GM18507 (cell line): ENCODE data around the gene OSBPL9.
"Not testable (repeated sequence)": the region's sequence is repeated elsewhere in the genome, so short reads cannot be mapped to it uniquely, and the experiment has no call there.

Experiments used
- DNase-seq: peaks from one replicate; pipeline ENCODE4 v3.0.0; 2011; ENCODE audit warnings: low read depth; ENCODE audit not compliant: insufficient read length; ENCODE audit errors: extremely low spot score
- FAIRE-seq: peaks from 2 replicates; lab custom pipeline; 2011; peaks lifted over from hg19 to GRCh38; lab: Jason Lieb, UNC

OSBPL9 gene

DNA sequence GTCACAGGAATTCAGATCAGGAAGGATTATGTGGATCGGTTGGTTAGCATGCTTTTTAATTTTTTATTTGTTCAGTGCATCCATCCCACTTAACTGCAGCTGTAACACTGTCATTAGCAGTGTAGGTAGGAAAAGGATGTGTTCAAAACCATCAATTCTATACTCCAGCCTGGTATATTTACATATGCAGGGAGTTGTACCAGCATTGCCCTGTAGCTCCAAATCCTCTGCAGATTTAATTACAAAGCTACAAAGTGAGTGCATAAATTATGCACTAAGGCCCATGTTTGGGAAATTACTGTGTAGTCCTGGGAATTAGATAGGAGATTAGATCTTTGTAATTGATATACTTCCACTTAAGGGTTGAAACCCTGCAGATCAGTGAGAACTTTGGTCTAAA, 15.9 kb upstream of the OSBPL9 start:
- DNase-seq = no peak
- no peak for FAIRE-seq

DNA sequence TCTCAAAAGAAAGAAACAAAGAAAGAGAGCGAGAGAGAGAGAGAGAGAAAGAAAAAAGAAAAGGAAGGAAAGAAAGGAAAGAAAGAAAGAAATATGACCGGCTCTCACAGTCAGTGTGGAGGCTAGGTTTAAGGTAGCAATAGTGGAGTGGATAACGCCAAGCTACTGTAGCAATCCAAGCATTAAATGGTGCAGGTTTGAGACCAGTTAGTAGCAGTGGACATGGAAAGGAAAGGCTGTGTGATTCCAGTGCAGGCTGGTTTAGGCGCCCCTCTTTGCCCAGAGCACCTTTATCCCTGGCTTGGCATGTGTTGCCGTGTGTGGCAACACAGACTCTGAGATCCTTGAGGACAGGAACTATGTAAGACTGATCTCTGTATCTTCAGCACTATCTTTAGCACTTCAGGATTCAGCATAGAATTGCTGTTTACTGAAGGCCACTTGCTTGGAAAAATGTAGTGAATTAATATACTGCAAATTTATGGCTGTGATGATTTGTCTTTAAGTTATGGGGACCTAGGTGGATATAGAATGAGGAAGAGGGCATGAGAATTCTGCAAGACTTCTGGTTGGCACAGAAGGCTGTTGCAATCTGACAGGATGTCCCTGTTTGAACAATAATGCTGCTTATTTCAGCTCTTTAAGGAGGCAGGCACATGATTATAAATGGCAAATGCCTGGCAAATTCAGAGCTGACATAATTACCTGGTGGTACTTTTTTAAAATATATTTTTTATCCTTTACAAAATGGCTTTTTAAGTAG, 10.8 kb upstream of the OSBPL9 start:
- DNase-seq = no peak
- no peak for FAIRE-seq

DNA sequence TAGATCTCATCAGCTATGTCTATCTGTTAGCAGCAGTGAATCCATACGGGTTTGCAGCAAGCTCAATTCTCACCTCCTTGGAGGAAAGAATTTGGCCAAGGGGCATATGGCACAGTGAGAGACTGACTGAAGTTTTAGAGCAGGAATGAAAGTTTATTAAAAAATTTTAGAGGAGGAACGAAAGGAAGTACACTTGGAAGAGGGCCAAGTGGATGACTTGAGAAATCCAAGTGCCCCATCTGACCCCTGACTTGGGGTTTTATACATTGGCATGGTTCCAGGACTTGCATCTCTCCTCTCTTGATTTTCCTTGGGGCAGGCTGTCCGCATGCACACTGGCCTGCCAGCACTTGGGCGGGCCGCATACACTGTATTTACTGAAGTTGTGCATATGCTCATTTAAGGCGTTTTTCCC, 9.2 kb upstream of the OSBPL9 start:
- FAIRE-seq (no peak), DNase-seq (no peak)

DNA sequence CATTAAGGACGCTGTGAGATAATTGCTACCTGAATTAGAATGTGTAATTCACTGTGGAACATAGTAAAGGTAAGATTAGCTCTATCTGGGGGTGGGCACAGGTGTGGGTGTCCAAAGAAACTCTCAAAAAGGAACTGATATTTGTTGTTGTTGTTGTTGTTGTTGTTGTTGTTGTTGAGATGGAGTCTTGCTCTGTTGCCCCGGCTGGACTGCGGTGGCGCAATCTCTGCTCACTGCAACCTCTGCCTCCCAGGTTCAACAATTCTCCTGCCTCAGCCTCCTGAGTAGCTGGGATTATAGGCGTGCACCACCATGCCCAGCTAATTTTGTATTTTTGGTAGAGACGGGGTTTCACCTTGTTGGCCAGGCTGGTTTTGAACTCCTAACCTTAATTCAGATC, 6.8 kb upstream of the OSBPL9 start:
- FAIRE-seq, DNase-seq: not testable (repeated sequence)

DNA sequence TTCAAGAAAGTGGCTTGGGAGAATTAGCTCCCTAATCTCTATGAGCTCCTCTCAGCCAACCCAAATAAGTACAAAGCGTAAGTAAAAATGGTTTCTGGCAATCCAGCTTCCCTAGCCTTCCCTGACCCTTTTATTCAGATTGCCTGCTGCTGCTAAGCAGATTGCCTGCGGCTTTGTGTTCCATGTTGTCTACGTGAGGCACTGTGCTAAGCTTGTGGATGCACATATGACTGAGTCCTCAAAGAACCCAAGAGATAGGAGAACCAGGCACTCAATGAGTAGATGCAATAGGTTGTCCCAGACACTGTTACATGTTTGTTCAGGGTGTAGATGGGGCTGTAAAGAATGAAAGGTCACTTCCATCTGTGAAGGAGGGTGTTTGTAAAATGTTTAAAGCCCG, 6.3 kb upstream of the OSBPL9 start:
- DNase-seq = no peak
- no peak for FAIRE-seq

DNA sequence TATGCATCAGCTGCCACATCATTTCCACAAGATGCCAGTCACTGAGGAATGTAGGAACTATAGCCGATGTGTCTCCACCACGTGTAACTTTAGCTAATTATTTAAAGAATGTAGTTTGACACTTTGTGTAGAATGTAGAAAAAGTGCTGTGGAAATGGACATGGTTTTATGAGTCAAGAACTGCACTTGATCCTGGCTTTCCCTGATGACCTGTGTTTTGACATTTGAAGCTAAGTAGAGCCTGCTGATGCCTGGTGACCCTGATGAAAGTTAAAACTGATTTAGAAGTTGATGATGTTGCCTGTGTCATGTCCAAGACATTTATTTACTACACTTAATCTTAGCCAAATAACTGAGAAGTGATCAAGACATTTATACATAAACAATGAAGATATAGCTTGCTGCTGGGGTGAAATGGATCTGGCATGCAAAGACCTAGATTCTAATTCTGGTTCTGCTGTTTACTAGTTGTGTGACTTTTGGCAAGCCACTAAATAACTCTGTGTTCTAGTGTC, 4.4 kb upstream of the OSBPL9 start:
- no peak for DNase-seq
- no peak for FAIRE-seq

DNA sequence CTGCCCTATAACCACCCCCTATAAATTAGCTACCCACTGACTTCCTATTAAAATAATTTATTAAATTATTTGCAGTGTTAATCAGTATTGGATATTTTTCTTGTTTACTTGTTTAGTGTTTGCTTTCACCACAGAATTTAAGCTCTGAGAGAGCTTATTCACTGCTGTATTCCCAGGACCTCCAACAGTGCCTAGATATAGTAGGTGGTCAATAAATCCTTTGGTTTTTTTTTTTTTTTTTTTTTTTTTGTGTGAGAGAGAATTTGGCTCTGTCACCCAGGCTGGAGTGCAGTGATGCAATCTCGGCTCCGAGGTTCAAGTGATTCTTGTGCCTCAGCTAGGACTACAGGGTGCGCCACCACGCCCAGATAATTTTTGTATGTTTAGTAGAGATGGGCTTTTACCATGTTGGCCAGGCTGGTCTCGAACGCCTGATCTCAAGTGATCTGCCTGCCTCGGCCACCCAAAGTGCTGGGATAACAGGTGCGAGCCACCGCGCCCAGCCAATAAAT, 1.1 kb upstream of the OSBPL9 start:
- FAIRE-seq (no peak), DNase-seq (no peak)

DNA sequence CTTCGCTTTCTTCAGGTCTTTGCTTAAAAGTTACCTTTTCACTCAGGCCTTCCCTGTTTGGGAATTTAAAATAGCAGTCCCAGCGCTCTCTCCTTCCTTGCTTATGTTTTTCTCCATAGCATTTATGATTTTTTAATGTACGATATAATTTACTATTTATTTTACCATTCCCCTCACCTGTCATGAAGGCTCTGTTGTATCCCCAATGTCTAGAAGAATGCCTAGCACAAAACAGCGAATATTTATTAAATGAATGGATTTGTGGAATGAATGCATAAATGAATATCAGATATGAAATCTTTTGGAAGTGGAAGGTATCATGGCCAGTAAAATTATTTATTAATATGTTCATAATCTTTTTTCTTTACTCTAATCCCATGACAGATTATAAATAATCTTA, 402 bp upstream of the OSBPL9 start:
- no peak for FAIRE-seq
- no peak for DNase-seq

DNA sequence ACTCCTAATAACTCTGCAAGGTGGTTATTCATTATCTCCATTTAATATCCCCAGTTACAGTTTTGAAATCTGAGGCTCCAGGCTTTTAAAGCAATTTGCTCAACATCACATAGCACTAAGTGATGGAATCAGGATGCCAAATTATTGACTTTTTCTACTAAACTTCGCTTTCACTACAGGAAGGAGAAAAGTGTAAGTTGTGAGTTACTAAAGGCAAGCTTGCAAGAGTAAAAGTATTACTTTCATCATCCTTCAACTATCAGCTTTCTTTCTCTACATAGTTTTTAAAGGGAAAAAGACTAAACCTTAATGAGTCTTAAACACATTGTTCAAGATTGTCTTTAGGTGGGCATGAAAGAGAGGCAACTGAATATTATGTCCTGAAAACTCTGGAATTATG, 1.8 kb downstream of the OSBPL9 start:
- DNase-seq = no peak
- no peak for FAIRE-seq

DNA sequence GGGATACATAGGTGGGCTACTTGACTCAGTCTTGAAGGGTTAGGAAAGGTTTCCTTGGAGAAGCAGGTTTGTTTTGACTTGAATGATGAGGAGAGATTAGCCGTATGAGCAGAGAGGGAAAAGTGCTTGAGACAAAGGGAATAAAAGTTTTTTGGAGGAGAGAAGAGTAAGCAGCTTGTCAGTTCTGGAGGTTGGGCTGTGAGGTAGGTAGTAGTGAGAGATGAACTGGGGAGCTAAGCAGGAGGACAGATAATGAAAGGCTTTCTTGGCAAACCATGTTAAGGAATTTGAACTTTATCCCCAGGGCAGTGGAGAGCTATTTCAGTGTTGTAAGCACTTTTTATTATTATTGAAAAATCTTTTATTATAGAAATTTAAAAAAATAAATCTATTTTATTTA, 3.6 kb downstream of the OSBPL9 start:
- no peak for FAIRE-seq

DNA sequence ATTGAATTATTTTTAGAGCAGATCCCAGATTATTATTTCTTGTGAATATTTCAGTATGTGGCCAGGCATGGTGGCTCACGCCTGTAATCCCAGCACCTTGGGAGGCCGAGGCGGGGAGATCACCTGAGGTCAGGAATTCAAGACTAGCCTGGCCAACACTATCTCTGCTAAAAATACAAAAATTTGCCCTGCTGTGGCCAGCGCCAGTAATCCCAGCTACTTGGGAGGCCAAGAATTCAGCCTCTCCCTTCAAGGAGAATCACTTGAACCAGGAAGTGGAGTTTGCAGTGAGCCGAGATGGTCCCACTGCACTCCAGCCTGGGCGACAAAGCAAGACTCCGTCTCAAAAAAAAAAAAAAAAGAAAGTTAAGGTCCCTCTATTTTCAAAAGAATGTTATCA, 4.3 kb downstream of the OSBPL9 start:
- FAIRE-seq = no peak
- no peak for DNase-seq

More for the DNA sequence above, 3.6 kb downstream of the OSBPL9 start:
- DNase-seq = no peak

DNA sequence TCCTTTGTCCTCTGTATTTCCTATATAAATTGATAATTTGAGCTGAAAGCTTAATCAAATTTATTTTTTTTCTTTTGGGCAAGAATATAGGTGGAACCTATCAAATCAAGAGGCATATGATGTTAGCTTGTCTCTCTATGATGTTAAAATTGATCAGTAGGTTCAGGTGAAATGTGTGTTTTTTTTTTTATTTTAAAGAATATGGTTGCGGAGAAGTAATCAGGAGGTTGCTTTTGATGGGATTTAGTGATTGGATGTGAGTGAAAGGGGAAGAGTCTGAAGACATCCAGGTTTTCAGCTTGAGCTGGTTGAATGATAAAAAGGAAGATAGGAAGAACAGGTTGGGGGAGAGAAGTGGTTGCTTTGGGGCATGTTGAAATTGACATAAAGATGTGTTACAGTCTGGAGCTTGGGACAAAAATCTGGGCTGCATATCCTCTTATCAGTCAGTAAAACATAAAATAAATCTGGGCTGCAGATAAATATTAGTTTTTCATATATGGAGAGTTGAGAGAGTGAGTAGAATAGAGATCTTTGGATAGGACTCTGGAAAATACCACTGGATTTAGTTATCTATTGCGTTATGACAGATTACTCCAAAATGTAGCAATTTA, 5.1 kb downstream of the OSBPL9 start:
- DNase-seq (no peak), FAIRE-seq (no peak)

DNA sequence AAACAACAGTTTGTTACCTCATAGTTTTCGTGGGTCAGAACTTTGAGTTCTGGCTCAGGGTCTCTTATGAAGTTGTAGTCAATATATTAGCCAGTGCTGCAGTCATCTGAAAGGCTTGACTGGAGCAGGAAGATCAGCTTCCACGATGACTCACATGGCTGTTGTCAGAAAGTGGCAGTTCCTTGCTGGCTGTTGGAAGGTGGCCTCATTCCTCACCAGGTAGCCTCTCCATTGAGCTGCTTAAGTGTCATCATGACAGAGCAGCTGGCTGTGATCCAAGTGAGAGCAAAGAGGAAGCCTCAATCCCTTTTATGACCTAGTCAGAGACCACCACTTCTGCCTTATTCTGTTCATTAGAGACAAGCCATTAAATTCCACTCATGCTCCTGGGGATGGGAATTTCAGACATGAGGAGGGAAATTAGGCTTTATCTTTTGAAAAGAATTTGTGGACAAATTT, 5.6 kb downstream of the OSBPL9 start:
- FAIRE-seq (no peak), DNase-seq (no peak)

DNA sequence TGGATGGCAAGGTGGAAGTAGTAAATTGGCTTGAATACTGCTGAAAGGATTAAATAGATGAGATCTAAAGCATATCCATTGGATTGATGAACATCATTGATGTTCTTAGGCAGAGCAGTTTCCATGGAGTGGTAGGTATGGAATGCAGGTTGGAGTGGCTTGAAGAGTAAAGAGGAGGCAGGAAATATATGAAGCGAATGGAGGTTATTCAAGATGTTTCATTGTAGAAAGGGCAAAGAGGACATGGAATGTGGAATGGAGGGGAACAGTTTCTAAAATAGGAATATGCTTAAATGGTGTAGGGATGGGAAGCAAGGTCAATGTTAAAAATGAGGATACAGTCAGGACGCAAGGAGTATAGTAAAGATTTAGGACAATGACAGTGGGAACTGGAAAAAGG, 6.1 kb downstream of the OSBPL9 start:
- DNase-seq (no peak), FAIRE-seq (no peak)

DNA sequence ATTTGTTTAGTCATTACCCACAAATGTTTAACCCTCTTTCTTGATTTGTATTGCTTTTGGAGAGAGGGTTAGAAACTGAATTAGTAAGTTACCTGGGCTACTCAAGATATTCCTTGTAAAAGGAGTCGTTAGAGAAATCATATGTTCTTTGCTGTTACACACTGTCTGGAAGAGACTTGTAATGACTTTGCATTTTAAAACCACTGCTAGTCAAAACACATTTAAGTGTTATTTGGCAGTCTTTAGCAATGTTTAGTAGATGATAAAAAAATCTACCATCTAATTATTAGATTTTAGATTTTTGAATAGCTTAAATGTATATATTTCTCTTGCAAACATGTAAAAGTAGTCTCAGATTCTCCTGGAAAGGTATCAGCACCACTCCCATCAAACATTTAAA, 6.6 kb downstream of the OSBPL9 start:
- FAIRE-seq = no peak
- no peak for DNase-seq

DNA sequence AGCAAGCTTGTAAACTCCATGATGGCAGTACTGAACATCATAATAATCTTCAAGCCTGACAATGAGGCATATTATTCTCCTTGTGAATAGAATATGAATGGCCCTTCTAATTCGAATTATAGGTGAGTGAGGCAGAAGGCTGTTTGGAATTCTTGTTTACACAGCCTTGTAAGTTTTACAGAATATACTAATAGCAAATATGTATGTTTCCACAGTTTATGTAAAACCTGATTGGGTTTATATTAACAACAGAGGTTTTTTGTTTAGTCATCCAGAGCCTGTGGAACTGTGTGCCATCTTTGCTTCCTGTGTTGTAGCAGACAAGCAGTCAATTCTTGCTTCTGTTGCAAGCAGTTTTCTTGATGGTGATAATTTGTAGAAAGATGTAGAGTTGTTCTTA, 8.0 kb downstream of the OSBPL9 start:
- FAIRE-seq = no peak

DNA sequence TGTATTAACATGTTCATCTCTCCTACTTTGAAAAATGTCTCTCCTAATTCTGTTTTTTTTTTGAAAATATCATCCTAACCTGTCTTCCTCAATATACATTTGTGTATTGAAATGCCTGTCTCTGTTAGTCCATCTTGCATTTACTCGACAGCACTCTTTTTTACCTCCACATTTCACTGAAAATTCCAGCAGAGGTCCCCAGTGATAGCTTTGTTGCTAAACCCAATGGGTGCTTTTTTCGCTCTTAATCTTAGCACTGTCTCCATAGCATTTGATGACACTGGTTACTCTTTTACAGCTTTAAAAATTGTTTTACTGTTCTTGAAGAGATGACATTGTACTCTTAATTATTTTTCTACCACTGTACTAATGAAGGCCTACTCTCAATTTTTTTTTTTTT, 10.8 kb downstream of the OSBPL9 start:
- DNase-seq (no peak), FAIRE-seq (no peak)

More for the DNA sequence above, 8.0 kb downstream of the OSBPL9 start:
- no peak for DNase-seq

DNA sequence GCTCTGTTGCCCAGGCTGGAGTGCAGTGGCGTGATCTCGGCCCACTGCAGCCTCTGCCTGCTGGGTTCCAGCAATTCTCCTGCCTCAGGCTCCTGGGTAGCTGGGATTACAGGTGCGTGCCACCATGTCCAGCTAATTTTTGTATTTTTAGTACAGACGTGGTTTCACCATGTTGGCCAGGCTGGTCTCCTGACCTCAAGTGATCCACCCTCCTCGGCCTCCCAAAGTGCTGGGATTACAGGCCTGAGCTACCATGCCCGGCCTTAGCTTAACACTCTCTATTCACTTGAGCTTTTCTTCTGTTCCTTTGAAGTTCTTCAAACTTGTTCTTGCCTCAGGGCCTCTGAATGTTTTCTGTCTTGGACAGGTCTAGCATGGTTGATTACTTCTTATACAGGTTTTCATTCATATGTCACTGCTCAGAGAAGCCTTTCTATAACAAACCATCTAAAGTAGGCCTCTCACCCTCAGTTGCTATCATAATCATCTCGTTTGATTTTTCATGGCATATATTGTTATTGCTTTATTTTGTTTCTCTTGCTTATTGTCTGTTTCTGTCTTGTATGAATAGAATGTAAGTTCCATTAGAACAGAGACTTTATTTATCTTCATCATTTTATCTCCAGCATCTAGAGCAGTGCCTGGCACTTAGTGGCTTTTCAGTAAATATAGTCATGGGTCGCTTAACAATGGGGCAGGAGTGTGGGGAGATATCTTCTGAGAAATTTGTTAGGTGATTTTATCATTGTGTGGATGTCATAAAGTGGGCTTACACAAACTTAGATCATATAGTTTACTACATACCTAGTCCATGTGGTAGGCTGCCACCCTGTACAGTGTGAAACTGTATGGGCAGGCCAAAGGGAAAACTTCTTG, 12.1 kb downstream of the OSBPL9 start:
- DNase-seq (no peak), FAIRE-seq (no peak)

DNA sequence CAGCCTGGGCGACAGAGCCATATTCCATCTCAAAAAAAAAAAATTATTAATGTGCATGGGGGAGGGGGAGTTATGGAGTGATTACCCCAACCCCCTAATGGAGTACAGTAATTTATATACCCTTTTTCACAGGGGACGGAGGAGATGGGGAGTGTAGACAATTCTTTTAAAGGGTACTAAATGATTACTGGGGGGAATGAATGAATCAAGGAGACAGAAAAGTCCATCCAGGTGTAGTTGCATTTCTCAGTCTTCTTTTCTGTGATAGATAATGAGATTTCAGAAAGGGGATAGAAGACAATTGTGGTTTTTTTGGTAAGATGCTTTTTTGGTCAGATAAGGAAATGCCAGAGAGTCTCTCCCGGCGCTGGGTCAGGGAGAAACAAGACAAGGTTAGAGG, 13.0 kb downstream of the OSBPL9 start:
- no peak for DNase-seq

DNA sequence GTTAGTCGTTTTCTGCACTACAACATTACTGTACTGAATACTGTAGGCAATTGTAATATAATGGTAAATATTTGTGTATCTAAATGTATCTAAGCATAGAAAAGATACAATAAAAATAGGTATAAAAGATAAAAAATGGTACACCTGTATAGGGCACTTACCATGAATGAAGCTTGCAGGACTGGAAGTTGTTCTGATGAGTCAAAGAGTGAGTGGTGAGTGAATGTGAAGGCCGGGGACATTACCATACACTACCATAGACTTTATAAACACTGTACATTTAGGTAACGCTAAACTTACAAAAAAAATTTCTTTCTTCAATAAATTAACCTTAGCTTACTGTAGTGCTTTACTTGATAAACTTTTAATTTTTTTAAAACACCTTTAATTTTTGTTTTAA, 13.5 kb downstream of the OSBPL9 start:
- DNase-seq (no peak), FAIRE-seq (no peak)

More for the DNA sequence above, 13.0 kb downstream of the OSBPL9 start:
- no peak for FAIRE-seq
